Mucosa of rectum (tissue), 2 donors: ENCODE results near the gene TCN2.
"Not testable (repeated sequence)": the region's sequence is repeated elsewhere in the genome, so short reads cannot be mapped to it uniquely, and the experiment has no call there.

Source experiments
- H3K27ac ChIP-seq, 2 donors: one replicate each; pipeline ENCODE4 v1.7.0; 2013; ENCODE audit warnings: inconsistent platforms in 2 of 2, low read depth in 2 of 2, low read length in 2 of 2
- H3K27me3 ChIP-seq, 2 donors: one replicate each; pipeline ENCODE4 v1.7.0; 2013; ENCODE audit warnings: low read length in 2 of 2; ENCODE audit not compliant: control insufficient read depth in 2 of 2, insufficient read depth in 2 of 2
- H3K36me3 ChIP-seq, 2 donors: one replicate each; pipeline ENCODE4 v1.7.0; 2013; ENCODE audit warnings: low read length in 2 of 2; ENCODE audit not compliant: control insufficient read depth in 2 of 2, insufficient read depth in 2 of 2
- H3K4me1 ChIP-seq, 2 donors: one replicate each; pipeline ENCODE4 v1.7.0; 2013; ENCODE audit warnings: low read length in 2 of 2, mild to moderate bottlenecking in 1 of 2; ENCODE audit not compliant: control insufficient read depth in 2 of 2, insufficient read depth in 2 of 2
- H3K4me3 ChIP-seq, 2 donors: one replicate each; pipeline ENCODE4 v1.7.0; 2013; ENCODE audit warnings: low read length in 2 of 2
- H3K9ac ChIP-seq, 2 donors: one replicate each; pipeline ENCODE4 v1.7.0; 2013; ENCODE audit warnings: low read length in 2 of 2, low read depth in 1 of 2, mild to moderate bottlenecking in 1 of 2
- H3K9me3 ChIP-seq, 2 donors: one replicate each; pipeline ENCODE4 v1.7.0; 2013; ENCODE audit warnings: low read length in 2 of 2; ENCODE audit not compliant: control insufficient read depth in 2 of 2
- donor health status: healthy.
- donor health status: Normal muscosa, but diverticular disease.

Gene TCN2

DNA sequence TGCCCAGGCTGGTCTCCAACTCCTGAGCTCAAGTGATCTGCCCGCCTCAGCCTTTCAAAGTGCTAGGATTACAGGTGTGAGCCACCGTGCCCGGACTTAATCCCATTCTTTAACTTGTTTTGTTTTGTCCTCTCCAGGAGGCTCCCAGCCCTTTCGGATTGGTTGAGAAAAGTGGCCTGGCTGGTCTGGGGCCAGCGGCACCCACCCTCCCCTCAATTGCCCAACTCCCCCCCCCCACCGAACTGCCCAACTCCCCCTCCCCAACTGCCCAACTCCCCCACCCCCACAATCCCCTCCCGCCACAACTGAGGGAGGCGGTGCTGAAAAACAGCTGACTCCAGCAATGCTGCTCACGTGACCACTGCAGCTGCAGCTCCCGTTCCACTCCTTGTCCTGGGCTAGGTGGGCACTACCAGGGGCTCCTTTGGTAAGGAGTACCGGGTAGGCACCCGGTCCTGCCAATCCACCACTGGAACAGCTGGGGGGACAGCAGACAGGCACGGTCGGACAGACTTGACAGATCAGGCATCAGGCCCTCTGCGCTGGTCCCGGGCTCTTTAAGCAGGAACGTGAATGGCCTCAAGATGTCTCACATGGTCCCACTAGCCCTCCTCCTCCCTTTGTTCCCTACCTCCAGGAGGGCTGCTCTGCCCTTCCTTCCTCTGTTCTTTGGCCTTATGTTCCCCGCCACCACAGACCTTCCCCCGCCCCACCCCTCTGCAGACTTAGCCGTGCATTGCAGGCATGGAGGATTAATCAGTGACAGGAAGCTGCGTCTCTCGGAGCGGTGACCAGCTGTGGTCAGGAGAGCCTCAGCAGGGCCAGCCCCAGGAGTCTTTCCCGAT, at the start of gene TCN2:
TCN2 (plus strand) TSS at position 720 of the 845 bp plus-strand sequence. CDS start 158 bp downstream, outside the sequence.
- peak within 1 kb of the TSS; percentile 87 to 89 for H3K4me3 ChIP-seq
- no peaks in the 10 kb centered on the region for H3K27me3 ChIP-seq
- no peaks in the 10 kb centered on the region for H3K36me3 ChIP-seq
- no peaks in the 10 kb centered on the region for H3K9me3 ChIP-seq
- H3K9ac ChIP-seq = peak within 1 kb of the TSS; percentile 66 to 92
- peaks cover 43 to 48% of the 10 kb centered on the region in 2 donors for H3K4me1 ChIP-seq
- H3K27ac ChIP-seq = peak within 1 kb of the TSS; percentile 82 to 84

- H3K36me3 ChIP-seq = peaks cover 5 to 8% of the 10 kb centered on the region in 2 donors
- H3K9ac ChIP-seq = no peak overlapping the region
- H3K4me1 ChIP-seq = no peaks in the 10 kb centered on the region
- no peaks in the 10 kb centered on the region for H3K9me3 ChIP-seq
- no peaks in the 10 kb centered on the region for H3K27me3 ChIP-seq
- no peak overlapping the region for H3K27ac ChIP-seq
- H3K4me3 ChIP-seq = no peak overlapping the region
These were observed 49.7 kb upstream of the TCN2 start for GRCh38 chr22:30557243-30557642.

DNA sequence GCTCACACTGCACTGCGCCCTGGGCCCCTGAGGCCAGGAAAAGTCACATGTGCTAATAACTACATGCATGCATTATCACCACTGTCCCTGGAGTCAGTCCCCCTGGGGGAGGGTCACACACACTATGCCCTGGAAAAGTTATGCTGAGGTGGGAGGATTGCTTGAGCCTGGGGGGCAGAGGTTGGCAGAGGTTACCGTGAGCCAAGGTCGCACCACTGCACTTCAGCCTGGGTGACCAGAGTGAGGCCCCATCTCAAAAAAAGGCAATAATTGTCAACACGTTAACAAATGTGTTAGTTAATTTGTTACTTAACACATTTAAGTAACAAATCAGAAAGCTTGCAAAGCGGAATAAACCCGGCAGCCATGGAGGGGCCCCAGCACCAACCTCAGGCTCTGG, 47.1 kb upstream of the TCN2 start:
- Histone ChIP-seq H3K9ac (no peak overlapping the region), H3K4me3 (no peak overlapping the region), H3K9me3 (no peaks in the 10 kb centered on the region), H3K27ac (no peak overlapping the region), H3K4me1 (peaks cover 0 to under 1% of the 10 kb centered on the region in 2 donors), H3K36me3 (peaks cover 4 to 6% of the 10 kb centered on the region in 2 donors), H3K27me3 (no peaks in the 10 kb centered on the region)

DNA sequence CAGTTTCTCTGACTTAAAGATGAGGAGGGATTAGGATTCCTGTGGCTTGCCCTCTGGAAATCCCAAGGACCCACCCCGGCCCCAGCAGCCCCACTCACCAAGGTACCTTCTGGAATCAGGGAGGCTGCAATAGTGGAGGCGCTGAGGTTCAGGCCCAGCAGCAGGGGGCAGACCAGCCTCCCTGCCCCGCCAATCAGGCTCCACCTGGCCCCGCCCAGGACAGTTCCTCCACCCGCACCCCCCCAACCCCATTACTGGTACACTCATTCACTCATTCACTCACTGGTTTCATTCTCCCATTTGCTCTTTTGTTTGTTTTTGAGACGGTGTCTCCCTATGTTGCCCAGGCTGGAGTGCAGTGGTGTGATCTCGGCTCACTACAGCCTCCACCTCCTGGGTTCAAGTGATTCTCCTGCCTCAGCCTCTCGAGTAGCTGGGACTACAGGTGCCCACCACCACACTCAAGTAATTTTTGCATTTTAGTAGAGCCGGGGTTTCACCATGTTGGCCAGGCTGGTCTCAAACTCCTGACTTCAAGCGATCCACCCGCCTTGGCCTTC, 46.3 kb upstream of the TCN2 start:
- not testable (repeated sequence) for H3K4me3 ChIP-seq, H3K4me1 ChIP-seq, H3K27ac ChIP-seq, H3K36me3 ChIP-seq, H3K9me3 ChIP-seq, H3K9ac ChIP-seq, H3K27me3 ChIP-seq

- H3K27me3 ChIP-seq = no peaks in the 10 kb centered on the region
- no peak overlapping the region for H3K9ac ChIP-seq
- H3K27ac ChIP-seq = no peak overlapping the region
- H3K9me3 ChIP-seq = no peaks in the 10 kb centered on the region
- no peaks in the 10 kb centered on the region for H3K36me3 ChIP-seq
- H3K4me1 ChIP-seq = peaks cover 7 to 13% of the 10 kb centered on the region in 2 donors
- H3K4me3 ChIP-seq = no peak overlapping the region
These were observed 45.4 kb upstream of the TCN2 start for GRCh38 chr22:30561402-30562189.

GRCh38 chr22:30562366-30562765, 44.6 kb upstream of the TCN2 start:
- no peak overlapping the region for H3K27ac ChIP-seq
- peaks cover 7 to 13% of the 10 kb centered on the region in 2 donors for H3K4me1 ChIP-seq
- H3K36me3 ChIP-seq = no peaks in the 10 kb centered on the region
- no peaks in the 10 kb centered on the region for H3K9me3 ChIP-seq
- no peak overlapping the region for H3K4me3 ChIP-seq
- no peak overlapping the region for H3K9ac ChIP-seq
- no peaks in the 10 kb centered on the region for H3K27me3 ChIP-seq

DNA sequence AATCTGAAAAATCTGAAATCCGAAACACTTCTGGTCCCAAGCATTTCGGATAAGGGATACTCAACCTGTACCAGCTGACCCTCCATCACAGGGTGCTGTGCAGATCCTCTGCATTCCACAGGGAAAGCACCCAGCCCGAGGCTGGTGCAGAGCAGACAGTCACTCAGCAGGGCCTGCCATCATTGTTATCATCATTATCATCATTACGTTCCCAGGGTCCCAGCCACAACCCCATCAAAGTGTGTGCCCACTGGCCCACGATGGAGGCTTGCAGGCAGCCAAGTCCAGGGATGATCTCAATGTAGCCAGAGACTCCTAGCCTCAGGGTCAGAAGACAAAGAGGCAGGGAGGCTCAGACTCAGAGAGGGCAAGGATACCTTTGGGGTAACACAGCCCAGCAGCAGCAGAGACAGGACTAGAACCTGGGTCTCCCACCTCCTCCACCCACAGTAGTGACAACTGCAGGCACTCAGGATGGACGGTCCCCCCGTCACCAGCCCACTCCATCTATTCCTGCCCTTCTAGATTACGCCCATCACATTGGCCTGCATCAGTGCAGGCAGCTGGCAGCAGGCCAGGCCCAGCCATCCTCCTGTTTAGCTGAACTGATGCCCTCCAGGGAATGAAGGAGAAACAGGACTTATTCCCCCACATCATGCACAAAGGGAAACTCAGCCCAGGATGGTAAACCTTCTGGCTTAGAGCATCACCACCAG, 42.8 kb upstream of the TCN2 start:
- no peaks in the 10 kb centered on the region for H3K27me3 ChIP-seq
- H3K27ac ChIP-seq = no peak overlapping the region
- no peak overlapping the region for H3K9ac ChIP-seq
- no peaks in the 10 kb centered on the region for H3K9me3 ChIP-seq
- peaks cover 7 to 18% of the 10 kb centered on the region in 2 donors for H3K4me1 ChIP-seq
- no peaks in the 10 kb centered on the region for H3K36me3 ChIP-seq
- no peak overlapping the region for H3K4me3 ChIP-seq

GRCh38 chr22:30564761-30565119, 42.2 kb upstream of the TCN2 start:
- peaks cover 7 to 18% of the 10 kb centered on the region in 2 donors for H3K4me1 ChIP-seq
- no peak overlapping the region for H3K4me3 ChIP-seq
- no peaks in the 10 kb centered on the region for H3K9me3 ChIP-seq
- H3K27me3 ChIP-seq = no peaks in the 10 kb centered on the region
- H3K9ac ChIP-seq = no peak overlapping the region
- H3K27ac ChIP-seq = no peak overlapping the region
- no peaks in the 10 kb centered on the region for H3K36me3 ChIP-seq

DNA sequence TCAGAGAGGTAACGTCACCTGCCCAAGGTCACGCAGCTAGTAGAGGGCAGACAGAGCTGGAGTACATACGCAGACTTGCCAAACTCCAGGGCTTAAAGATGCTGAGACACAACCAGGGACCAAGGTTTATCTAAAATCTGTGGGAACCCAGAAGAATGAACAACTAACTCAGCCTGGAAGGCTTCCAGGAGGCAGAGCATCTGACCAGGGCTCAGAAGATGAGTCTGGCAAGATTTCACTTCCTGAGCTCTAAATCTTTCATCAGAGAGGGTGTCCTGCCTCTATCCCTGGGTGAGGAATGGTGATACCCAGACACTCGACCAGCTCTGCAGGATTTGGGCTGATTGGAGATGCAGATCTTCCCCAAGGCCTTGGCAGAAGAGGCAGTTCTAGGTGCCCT, 41.6 kb upstream of the TCN2 start:
- Histone ChIP-seq H3K9ac (no peak overlapping the region), H3K9me3 (no peaks in the 10 kb centered on the region), H3K36me3 (no peaks in the 10 kb centered on the region), H3K4me3 (no peak overlapping the region), H3K4me1 (peaks cover 7 to 18% of the 10 kb centered on the region in 2 donors), H3K27ac (no peak overlapping the region), H3K27me3 (no peaks in the 10 kb centered on the region)
